Measurements from ENCODE around the gene XPO1. TPM values are rescaled to one million over a fixed set of nuclear protein-coding genes. Genes with fewer than 3 reads are reported as not detected.
"Not testable (repeated sequence)": the region's sequence is repeated elsewhere in the genome, so short reads cannot be mapped to it uniquely, and the experiment has no call there.

XPO1 gene
- total RNA-seq = 100 to 1,000 TPM in 3 of 4 donors, 10 to 100 TPM in 1; 71.1 to 158 (median 119) TPM

DNA sequence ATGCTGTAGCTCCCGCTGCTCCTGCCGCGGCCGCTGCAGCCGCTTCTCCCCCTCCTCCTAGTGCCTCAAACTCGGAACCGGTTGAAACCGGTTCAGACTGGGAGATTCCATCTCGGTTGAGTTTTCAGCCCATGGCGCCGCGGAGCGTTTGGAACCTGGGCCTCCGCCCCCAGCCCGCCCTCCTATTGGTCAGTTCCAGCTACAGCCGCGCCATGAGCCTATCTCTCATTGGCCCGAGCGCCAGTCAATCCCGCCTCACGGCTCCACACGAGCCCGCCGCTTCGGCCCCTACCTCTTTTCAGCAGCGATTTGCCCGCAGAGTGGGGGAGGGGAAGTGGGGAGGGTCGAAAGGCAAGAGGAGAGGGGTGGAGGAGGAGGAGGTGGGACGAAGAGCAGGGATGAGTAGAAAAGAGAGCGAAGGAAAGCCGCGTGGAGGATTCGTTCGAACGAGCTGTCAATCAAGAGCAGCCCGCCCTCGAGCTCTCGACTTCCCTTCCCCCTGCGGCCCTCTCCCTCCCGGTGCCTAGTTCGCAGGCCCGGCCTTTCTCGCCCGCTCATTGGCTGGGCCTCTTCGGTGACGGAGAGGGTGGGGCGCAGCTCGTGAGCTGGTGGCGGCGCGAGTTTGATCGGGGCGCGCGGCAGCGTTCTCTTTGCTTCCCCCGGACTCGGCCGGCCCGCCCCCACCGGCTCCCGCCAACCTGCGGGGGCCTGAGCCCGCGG is at the start of gene XPO1:
TSS of gene XPO1 (minus strand) at position 157 of the 720 bp plus-strand sequence. CDS start 4,459 bp downstream, outside the sequence.
- Histone ChIP-seq H3K9me3 (no peaks in the 10 kb centered on the region), H3K36me3 (no peaks in the 10 kb centered on the region), H3K27ac (peak within 1 kb of the TSS; percentile 95 to 99 (median 97)), H3K4me1 (peaks cover 0 to 26% (median 4%) of the 10 kb centered on the region in 4 donors), H3K27me3 (no peaks in the 10 kb centered on the region), H3K4me3 (peak within 1 kb of the TSS; percentile 71 to 93 (median 76))
- DNase-seq = peak; percentile 99
- peak; percentile 83 to 90 for TF ChIP-seq POLR2A (IDR thresholded peaks at IDR 0.05)
- no peak for TF ChIP-seq CTCF (IDR thresholded peaks at IDR 0.05)

DNA sequence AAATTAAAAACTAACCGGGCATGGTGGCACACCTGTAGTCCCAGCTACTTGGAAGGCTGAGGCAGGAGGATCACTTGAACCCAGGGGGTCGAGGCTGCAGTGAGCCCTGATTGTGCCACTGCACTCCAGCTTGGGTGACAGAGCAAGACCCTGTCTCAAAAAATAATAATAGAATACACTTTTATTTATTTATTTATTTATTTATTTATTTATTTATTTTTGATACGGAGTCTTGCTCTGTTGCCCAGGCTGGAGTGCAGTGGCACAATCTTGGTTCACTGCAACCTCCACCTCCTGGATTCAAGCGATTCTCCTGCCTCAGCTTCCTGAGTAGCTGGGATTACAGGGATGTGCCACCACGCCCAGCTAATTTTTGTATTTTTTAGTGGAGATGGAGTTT is 48.8 kb upstream of the XPO1 start:
- not testable (repeated sequence) for H3K9me3 ChIP-seq, DNase-seq, H3K27ac ChIP-seq, H3K27me3 ChIP-seq, H3K4me3 ChIP-seq, H3K36me3 ChIP-seq, H3K4me1 ChIP-seq

- H3K36me3 ChIP-seq = no peaks in the 10 kb centered on the region
Observed at GRCh38 chr2:61585383-61585782, 47.2 kb upstream of the XPO1 start.

GRCh38 chr2:61584368-61584767 is 46.2 kb upstream of the XPO1 start:
- not testable (repeated sequence) for H3K4me1 ChIP-seq, H3K36me3 ChIP-seq

More at GRCh38 chr2:61585383-61585782, 47.2 kb upstream of the XPO1 start:
- Histone ChIP-seq H3K9me3 (no peaks in the 10 kb centered on the region), H3K4me1 (no peaks in the 10 kb centered on the region), H3K27ac (no peak overlapping the region), H3K27me3 (no peaks in the 10 kb centered on the region), H3K4me3 (no peak overlapping the region)
- no peak for TF ChIP-seq POLR2A (IDR thresholded peaks at IDR 0.05)
- TF ChIP-seq CTCF (IDR thresholded peaks at IDR 0.05) = no peak
- DNase-seq = no peak

DNA sequence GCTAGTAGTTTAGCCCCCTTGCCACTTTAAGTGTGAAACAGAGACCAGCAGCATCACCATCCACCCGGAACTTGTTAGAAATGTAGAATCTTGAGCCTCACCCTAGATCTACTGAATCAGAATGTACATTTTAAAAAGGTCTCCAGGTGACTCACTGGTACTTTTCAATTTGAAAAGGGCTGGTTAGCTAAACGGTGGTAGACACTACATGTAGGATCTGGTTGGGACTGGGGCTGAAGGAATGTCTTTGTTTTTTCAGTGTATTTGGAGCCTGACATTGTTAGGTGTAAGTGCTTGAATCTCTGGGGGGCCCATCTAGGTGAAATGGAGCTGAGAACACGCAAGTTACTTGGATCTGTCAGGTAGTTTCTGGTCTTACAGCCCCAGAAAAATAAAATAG is 44.0 kb upstream of the XPO1 start:
- H3K4me1 ChIP-seq = no peaks in the 10 kb centered on the region
- TF ChIP-seq CTCF (IDR thresholded peaks at IDR 0.05) = no peak
- TF ChIP-seq POLR2A (IDR thresholded peaks at IDR 0.05) = no peak
- DNase-seq = no peak
- no peaks in the 10 kb centered on the region for H3K27me3 ChIP-seq
- no peaks in the 10 kb centered on the region for H3K9me3 ChIP-seq
- H3K36me3 ChIP-seq = no peaks in the 10 kb centered on the region
- no peak overlapping the region for H3K27ac ChIP-seq
- no peak overlapping the region for H3K4me3 ChIP-seq

More at GRCh38 chr2:61584368-61584767, 46.2 kb upstream of the XPO1 start:
- not testable (repeated sequence) for H3K27ac ChIP-seq, DNase-seq, H3K9me3 ChIP-seq, H3K4me3 ChIP-seq, H3K27me3 ChIP-seq

DNA sequence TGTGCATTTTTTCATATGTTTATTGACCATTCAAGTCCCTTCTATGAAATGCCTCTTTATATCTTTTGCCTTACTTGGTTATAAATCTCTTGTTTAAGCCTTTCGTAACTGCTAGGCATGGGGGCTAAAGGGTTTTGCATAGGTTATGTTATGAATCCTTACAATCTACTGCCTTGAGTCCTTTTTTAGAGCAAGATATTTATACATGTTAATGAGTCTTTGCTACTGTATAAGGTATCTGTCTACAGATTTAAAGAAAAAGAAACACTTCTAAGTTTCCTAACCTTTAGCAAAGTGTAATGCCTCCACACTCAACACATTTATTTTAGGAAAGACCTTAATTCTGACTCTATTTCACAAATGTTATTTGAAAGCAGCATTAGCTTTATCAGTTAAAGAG is 43.6 kb upstream of the XPO1 start:
- Histone ChIP-seq H3K4me3 (no peak overlapping the region), H3K27me3 (no peaks in the 10 kb centered on the region), H3K36me3 (no peaks in the 10 kb centered on the region), H3K27ac (no peak overlapping the region), H3K9me3 (no peaks in the 10 kb centered on the region), H3K4me1 (no peaks in the 10 kb centered on the region)
- no peak for TF ChIP-seq POLR2A (IDR thresholded peaks at IDR 0.05)
- no peak for TF ChIP-seq CTCF (IDR thresholded peaks at IDR 0.05)
- no peak for DNase-seq
